Kidney (tissue), 14 donors: ENCODE results near the gene MMP11. TPM values are rescaled to one million over a fixed set of nuclear protein-coding genes. Genes with fewer than 3 reads are reported as not detected.

Experiments used
- DNase-seq, 5 donors: peaks; one replicate each; pipeline ENCODE4 v3.0.0-alpha.2; 2013 to 2020
- FAIRE-seq: peaks from 2 replicates; lab custom pipeline; 2012; peaks lifted over from hg19 to GRCh38; lab: Jason Lieb, UNC
- H3K27ac ChIP-seq, 2 donors: one replicate each; pipeline ENCODE4 v1.7.0; 2013; ENCODE audit warnings: low read depth in 2 of 2, low read length in 2 of 2, inconsistent platforms in 1 of 2
- H3K27me3 ChIP-seq: one replicate; pipeline ENCODE4 v1.7.1; 2013; ENCODE audit warnings: low read length, inconsistent platforms; ENCODE audit not compliant: control insufficient read depth, insufficient read depth
- H3K36me3 ChIP-seq, 3 donors: one replicate each; pipeline versions ENCODE4 v1.7.0 to v1.7.1; 2013; ENCODE audit warnings: low read length in 3 of 3, control low read depth in 1 of 3, inconsistent platforms in 1 of 3; ENCODE audit not compliant: insufficient read depth in 3 of 3, control insufficient read depth in 2 of 3
- H3K4me1 ChIP-seq, 3 donors: one replicate each; pipeline versions ENCODE4 v1.7.0 to v1.7.1; 2013; ENCODE audit warnings: low read length in 3 of 3, inconsistent platforms in 1 of 3, low read depth in 1 of 3; ENCODE audit not compliant: control insufficient read depth in 2 of 3, insufficient read depth in 2 of 3
- H3K4me3 ChIP-seq, 3 donors: one replicate each; pipeline versions ENCODE4 v1.7.0 to v1.8.1; 2013; ENCODE audit warnings: low read length in 3 of 3, control low read depth in 1 of 3, inconsistent platforms in 1 of 3
- H3K9ac ChIP-seq, 3 donors: one replicate each; pipeline versions ENCODE4 v1.7.0 to v1.7.1; 2013; ENCODE audit warnings: low read length in 3 of 3, control low read depth in 1 of 3, inconsistent platforms in 1 of 3
- H3K9me3 ChIP-seq, 3 donors: one replicate each; pipeline versions ENCODE4 v1.7.0 to v1.7.1; 2013; ENCODE audit warnings: low read length in 3 of 3, control low read depth in 1 of 3, inconsistent platforms in 1 of 3; ENCODE audit not compliant: control insufficient read depth in 2 of 3, insufficient read depth in 1 of 3
- intact Hi-C: fragments of 100-400 bp; cut with DNase I; formaldehyde crosslinking; loops from one replicate; pipeline ENCODE4 v1.11.1; 2022
- polyA plus RNA-seq: library from polyadenylated mRNA; stranded (reverse); fragments of 350-450 nt; fragmentation: Illumina TruSeq; extraction: RNeasy Lipid Tissue Mini Kit (QIAGEN cat#74804); gene quantifications from one replicate; pipeline ENCODE4 v1.2.3, GENCODE V29; 2014; ENCODE audit warnings: low read depth, low replicate concordance; ENCODE audit not compliant: insufficient read depth
- total RNA-seq: library from RNA; stranded (reverse); fragmentation: NEBNext Ultra II Directional; extraction: Animal tissue kit (Norgen Biotek cat#: 25700); gene quantifications from one replicate; pipeline ENCODE4 v1.2.1, GENCODE V29; 2021
- TF ChIP-seq, protein P1 (sequence below): IDR thresholded peaks from 3 replicates; pipeline ENCODE4 v1.5.1; 2012; ENCODE audit warnings: mild to moderate bottlenecking, moderate library complexity, borderline replicate concordance; ENCODE audit not compliant: insufficient read depth; ENCODE audit errors: extremely low read depth
- donor health status: control.
- donor health status: control.
- donor health status: control.
- donor health status: control.
- donor health status: control.
- donor health status: DM: yes; HTN: yes; CAD: no.
- donor health status: Normal renal cell carcinoma (clear cell type).

The MMP11 gene
- total and polyA plus RNA-seq, 2 donors from 2014 or later, result 2.7 to 4.4 TPM

DNA sequence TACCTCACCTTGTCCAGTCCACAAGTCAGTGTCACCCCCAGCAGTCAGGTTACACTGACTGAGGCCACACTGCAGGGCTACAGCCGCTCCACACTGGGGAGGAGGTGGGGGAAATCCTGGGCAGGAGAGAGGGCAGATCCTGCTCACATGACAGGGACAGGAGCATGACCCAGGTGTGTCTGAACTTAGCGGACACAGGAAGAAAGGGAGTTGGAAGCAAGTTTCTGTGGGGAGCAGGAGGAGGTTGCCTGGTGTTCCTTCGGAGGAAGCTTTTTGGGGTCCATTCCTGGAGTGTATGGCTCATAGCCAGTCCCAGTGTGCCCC is 5.9 kb downstream of the MMP11 start:
- no peak overlapping the region for H3K27ac ChIP-seq
- intact Hi-C loops, result loop anchor here (10.0 kb wide), 1 partner anchor 66 kb away; no protein-coding TSS in a partner anchor

DNA sequence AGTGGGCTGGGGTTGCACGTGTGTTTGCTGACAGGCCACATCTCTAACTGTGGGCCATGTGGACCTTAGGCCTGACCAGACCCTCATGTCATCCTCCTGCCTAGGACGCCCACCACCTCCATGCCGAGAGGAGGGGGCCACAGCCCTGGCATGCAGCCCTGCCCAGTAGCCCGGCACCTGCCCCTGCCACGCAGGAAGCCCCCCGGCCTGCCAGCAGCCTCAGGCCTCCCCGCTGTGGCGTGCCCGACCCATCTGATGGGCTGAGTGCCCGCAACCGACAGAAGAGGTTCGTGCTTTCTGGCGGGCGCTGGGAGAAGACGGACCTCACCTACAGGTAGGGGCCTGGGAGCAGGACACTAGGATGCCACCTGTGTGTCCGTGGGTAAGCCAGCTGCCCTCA is 6.4 kb downstream of the MMP11 start:
- H3K36me3 ChIP-seq, result no peaks in the 10 kb centered on the region
- H3K4me3 ChIP-seq, result no peak overlapping the region
- no peak for FAIRE-seq
- H3K4me1 ChIP-seq, result peaks cover 0 to 27% (median 25%) of the 10 kb centered on the region in 3 donors
- H3K9ac ChIP-seq, result no peak overlapping the region
- H3K27me3 ChIP-seq, result no peaks in the 10 kb centered on the region
- TF ChIP-seq, protein P1, sequence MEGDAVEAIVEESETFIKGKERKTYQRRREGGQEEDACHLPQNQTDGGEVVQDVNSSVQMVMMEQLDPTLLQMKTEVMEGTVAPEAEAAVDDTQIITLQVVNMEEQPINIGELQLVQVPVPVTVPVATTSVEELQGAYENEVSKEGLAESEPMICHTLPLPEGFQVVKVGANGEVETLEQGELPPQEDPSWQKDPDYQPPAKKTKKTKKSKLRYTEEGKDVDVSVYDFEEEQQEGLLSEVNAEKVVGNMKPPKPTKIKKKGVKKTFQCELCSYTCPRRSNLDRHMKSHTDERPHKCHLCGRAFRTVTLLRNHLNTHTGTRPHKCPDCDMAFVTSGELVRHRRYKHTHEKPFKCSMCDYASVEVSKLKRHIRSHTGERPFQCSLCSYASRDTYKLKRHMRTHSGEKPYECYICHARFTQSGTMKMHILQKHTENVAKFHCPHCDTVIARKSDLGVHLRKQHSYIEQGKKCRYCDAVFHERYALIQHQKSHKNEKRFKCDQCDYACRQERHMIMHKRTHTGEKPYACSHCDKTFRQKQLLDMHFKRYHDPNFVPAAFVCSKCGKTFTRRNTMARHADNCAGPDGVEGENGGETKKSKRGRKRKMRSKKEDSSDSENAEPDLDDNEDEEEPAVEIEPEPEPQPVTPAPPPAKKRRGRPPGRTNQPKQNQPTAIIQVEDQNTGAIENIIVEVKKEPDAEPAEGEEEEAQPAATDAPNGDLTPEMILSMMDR, result no peak
- DNase-seq, result no peak
- no peak overlapping the region for H3K27ac ChIP-seq
- no peaks in the 10 kb centered on the region for H3K9me3 ChIP-seq
- intact Hi-C loops, result loop anchor here (10.0 kb wide), 1 partner anchor 66 kb away; no protein-coding TSS in a partner anchor

More for the DNA sequence above, 5.9 kb downstream of the MMP11 start:
- DNase-seq (no peak), FAIRE-seq (no peak)
- no peaks in the 10 kb centered on the region for H3K9me3 ChIP-seq
- peaks cover 0 to 28% (median 24%) of the 10 kb centered on the region in 3 donors for H3K4me1 ChIP-seq
- TF ChIP-seq, protein P1, result no peak
- H3K36me3 ChIP-seq, result no peaks in the 10 kb centered on the region
- H3K27me3 ChIP-seq, result no peaks in the 10 kb centered on the region
- H3K4me3 ChIP-seq, result no peak overlapping the region
- no peak overlapping the region for H3K9ac ChIP-seq

DNA sequence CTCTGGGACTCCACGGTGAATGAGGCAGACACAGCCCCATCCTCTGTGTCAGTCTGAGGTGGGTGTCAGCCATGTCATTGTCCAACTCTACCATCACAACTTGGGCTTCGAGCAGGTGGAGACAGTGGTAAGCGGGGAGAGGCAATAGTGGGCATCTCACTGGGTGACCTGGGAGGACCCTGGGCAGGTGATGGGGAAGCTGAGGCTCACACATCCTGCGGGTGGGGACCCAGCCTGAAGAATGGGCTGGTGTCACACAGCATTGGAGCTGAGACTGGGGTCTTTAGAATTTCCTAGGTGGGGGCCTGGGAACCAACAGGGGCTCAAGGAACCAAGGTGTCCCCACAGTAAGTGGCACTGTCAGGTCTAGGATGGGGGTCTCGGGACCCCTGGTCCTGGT is 7.1 kb downstream of the MMP11 start:
- Histone ChIP-seq H3K36me3 (no peaks in the 10 kb centered on the region), H3K4me1 (peaks cover 0 to 21% (median 20%) of the 10 kb centered on the region in 3 donors), H3K27ac (no peak overlapping the region), H3K9me3 (no peaks in the 10 kb centered on the region), H3K27me3 (no peaks in the 10 kb centered on the region), H3K4me3 (no peak overlapping the region), H3K9ac (no peak overlapping the region)
- TF ChIP-seq, protein P1, result no peak
- DNase-seq, result no peak
- intact Hi-C loops, result loop anchor here (10.0 kb wide), 1 partner anchor 65 kb away; no protein-coding TSS in a partner anchor
- FAIRE-seq, result no peak
